HG02938 (cell line): ENCODE results near the gene TMEM132C.

Source experiments
- ATAC-seq: cut with Tn5 transposase; IDR thresholded peaks from one replicate; pipeline ENCODE4 v1.9.1; 2021; ENCODE audit warnings: mild to moderate bottlenecking, moderate library complexity; ENCODE audit not compliant: unreplicated experiment

The TMEM132C gene

DNA sequence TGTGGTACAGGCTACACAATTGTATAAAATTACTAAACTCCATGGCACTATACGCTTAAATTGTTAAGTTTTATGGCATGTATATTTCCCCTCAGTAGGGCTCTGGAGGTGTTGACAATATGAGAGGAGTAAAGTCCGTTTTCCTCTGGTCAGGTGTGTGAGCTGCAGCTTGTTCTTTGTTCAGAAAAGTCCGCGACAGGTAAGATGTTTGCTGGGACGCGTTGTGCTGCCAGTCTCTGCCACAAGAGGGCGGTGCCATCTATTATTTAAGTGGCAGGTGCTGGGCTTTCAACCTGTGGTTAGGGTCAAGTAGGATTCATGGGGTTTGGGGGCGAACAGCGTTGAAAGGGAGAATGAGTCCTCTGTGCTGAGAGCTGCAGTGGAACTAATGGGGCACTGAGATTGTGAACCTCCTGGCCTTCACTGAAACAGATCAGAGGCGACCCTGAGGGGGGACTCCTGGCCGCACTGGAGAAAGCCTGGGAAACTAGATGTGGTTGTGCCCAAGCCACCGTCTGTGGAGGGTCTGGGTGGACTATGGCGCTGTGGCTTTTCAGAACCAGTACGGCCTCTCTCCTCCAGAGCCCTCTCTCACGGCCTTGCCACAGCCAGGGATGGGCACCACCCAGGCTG lies 377.8 kb downstream of the TMEM132C start:
- ATAC-seq = no peak

DNA sequence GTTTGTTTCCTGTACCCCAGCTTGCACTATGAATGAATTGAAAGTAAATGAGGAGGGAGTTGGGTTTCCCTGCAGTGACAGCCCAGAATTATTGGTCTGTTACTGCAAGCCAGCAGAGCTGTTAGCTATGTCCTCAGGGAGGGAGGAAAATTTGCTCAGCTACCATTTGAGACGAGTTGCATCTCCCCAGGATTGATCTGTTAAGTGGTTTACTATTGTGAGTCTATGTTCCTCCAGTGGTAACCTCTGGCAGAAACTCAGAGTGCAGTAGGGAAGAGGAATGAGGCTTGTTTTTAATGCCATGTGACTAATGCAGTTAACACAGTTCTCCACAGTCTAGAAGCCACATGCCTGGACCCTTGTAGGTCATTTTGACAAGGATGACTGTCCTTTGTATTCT lies 382.9 kb downstream of the TMEM132C start:
- no peak for ATAC-seq

DNA sequence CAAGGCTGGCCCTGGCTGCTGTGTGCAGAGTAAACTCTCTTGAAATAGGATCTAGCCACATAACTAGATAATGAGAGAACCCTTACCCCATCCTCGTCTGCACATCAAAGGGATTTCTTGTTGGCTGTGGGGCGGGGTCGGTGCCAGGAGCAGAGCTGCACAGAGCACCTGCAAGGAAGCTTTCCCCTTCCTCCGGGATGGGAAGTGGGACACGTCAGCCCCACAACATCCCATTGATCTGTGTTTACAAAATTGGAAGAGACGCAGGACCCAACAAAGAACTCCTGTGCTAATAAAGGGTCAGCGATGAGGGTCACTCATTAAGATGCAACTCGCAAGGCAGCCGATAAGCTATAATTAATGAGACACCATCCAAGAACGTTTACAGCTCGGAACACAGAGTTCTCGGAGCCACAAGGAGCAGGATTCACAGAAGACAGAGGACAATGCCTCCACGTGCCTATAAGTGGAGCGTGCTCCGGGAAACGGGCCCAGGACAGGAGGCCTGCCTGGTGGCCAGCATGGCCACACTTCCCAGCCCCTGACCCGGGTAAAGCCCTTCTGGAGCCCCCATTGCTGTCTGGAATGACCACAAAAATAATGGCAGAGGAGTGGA lies 385.3 kb downstream of the TMEM132C start:
- ATAC-seq = no peak

DNA sequence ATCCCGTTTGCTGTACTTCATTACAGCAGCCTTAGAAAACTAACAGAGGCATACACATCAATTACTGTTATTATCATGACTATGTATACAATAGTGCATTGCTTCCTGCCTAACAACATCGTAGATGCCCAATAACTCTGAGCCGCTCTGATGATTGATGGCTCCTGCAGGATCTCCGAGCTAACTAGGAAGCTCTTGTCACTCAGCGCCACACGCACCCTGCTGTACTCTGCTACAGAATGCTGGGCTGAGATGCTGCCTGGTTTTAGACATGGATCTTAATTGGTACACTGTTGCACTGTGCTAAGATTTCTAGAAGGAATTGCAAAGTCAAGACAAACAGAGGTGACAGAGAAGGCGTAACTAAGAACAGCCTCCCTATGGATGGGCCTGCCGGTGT lies 387.5 kb downstream of the TMEM132C start:
- ATAC-seq = no peak

DNA sequence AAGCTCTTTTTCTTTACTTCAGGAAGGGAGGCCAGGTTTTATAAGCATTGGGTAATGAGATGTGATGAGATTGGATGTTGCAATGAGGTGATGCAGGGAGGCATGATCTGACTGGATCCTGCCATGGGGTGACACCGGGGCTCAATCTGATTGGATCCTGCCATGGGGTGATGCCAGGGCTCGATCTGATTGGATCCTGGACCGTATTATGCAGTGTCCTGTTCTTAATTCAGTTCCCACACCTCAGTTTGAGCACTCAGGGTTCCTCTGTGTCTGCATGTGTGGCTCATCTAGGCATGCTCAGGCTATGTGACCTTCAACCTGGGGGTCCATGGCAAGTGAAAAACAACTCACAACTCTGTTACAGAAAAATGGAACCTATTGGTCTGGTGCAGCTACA lies 390.4 kb downstream of the TMEM132C start:
- no peak for ATAC-seq

DNA sequence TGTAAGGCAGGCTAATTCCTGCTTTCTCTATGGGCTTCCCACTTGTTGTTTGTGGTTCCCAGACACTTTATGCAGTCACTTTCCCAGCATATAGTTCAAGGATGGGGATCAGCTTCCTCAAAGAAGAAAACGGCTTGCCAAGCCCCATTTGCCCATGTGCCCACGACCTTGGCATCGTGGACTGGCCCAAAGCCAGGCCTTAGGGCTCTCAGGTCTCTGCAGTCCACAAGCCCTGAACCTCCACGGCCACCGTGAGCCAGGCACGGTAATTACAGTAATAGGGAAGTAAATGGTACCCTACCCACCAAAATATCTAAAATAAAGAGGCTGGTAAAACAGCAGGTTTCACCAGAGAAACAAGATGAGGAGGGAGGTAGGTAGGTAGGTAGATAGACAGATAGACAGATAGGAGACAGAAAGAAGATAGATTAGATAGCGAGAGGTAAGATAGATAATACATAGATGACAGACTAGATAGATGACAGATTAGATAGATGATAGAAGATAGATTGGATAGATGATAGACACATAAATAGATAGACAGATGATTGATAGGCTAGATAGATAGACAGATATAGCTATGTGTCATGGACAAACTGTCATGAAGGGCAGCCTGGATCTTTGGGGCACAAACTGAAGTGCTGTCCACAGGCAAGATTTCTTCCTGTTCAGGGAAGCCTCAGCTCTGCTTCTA lies 393.7 kb downstream of the TMEM132C start:
- no peak for ATAC-seq

DNA sequence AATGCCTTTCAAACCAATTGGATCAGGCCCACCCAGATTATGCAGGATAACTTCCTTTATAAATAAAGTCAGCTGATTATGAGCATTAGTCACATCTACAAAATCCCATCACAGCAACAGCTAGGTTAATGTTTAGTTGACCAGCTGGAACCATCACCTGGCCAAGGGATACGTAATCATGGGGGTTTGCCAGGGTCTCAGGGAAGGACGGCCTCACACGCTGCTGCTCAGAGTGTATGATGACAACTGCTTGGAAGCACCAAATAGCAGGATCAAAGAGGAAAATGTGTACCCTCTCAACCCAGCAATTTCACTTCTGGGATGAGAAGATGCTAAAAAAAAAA lies 394.2 kb downstream of the TMEM132C start:
- ATAC-seq = no peak

DNA sequence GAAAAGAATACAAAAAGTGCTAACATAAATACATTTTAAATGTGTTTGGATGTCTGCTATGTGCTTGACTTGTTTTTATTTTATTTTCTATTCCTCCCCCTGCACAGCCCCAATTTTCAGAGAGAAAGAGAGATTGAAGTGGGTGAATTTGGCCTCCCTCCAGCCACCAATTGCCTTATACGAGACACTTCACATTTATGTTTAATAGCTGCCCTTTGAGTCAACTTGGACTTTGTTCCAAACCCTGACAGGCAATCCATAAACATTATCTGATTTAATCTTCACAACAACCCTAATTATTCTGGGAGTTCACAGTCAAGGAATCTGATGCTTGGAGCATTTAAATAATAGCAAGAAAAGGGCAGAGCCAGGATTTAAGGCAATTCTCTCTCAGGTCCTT lies 395.1 kb downstream of the TMEM132C start:
- ATAC-seq = no peak

DNA sequence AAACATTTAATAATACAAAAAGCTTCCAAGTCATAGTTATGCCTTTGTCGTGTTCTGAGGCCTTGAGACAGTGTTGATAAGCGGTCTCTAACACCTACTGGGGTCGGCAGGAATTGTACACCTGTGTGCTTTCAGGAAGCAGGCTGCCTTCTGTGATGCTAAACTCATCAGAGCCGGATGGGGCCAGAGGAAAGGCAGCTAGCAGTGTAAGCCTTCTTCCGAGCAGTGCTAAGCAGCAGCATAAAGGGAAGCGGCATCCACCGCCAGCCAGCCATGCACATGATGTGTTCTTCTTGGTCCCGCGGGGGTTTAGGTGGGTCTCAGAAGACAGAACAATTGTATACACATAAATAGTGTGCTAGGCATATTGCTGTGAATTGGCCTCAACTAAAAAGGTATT lies 397.5 kb downstream of the TMEM132C start:
- no peak for ATAC-seq

DNA sequence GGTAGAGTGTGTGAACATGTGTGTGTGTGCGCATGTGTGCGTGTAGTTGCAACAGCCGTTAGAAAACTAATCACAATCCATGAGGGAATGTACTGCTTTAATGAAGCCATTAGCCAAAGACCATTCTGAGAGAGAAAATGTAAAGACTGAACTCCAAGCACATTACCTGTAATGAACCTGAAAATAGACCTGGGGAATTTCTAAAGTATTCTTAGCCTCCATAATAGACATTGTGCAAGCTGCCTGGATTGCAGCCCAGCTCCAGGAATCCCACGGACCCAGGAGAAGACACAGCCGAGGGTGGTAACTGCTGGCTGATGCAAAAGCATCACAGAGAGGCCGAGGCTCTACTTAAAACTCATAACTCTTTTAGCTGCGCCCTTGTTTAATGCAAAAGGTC lies 400.2 kb downstream of the TMEM132C start:
- ATAC-seq = no peak

DNA sequence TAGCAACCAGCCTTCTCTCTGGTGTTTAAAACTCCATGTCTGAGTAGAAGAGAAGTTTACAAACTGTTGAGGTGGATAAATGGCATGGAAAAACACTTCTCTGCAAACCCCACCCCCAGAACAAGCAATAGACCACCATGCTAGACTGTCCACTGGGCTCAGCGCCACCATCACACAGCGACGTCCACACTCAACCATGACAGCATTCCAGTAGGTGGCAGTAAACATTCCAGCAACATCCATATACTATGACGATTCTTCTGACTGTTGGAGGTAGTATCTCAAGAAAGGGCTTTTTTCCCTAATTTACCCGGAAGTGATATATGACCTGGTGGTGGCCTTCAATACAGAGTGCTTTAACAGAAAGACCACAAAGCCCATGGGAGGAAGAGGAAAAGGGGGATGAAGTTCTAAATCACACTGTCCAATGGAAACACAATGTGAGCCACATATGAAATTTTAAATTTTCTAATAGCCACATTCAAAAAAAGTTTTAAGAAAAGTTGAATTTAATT lies 404.6 kb downstream of the TMEM132C start:
- no peak for ATAC-seq

DNA sequence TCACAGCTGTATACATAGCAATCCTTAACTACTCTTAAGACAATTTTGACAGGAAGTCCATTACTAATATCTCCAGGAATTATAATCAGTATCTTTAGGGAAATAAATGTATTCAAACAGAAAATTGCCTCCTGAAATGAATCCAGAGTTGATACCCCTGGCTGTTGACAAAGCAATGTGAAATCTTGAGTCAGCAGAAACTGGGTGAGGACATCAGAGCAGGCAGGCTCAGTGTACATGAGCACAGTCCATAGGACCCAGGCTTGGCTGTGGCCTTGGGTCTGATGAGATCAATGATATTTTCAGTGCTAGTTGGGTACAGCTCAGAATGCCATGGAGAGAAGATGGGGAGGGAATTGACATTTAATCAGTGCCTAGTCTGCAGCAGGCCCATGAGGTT lies 405.5 kb downstream of the TMEM132C start:
- no peak for ATAC-seq

DNA sequence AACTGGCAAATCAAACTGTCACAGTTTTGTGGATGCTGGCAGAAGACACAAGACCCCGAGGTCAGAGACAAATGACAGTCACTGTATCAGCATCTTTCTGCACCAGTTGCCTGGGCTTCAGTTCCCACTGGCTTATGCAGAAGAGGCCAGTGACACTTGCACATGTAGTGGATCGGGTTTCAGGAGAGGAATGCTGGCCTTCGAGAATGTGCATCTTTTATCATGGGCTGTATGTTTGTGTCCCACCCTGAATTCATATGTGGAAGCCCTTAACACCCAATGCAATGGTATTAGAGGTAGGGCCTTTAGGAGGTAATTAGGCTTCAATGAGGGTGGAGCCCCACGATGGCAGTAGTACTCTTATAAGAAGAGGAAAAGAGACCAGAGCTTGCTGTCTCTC lies 405.9 kb downstream of the TMEM132C start:
- no peak for ATAC-seq

DNA sequence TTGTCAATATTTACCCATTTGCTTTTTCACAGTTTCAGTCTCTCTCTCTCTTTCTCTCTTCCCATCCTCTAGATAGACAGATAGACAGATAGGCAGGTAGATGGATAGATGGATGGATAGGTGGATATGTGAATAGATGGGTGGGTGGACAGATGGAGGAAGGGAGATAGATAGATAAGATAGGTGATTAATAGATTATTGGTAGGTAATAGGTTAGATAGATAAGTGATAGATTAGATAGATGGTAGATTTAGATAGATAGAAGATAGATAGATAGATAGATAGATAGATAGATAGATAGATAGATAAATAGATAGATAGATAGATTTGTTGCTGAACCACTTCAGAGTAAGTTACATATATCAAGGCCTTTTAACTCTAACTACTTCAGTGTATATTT lies 408.6 kb downstream of the TMEM132C start:
- no peak for ATAC-seq

DNA sequence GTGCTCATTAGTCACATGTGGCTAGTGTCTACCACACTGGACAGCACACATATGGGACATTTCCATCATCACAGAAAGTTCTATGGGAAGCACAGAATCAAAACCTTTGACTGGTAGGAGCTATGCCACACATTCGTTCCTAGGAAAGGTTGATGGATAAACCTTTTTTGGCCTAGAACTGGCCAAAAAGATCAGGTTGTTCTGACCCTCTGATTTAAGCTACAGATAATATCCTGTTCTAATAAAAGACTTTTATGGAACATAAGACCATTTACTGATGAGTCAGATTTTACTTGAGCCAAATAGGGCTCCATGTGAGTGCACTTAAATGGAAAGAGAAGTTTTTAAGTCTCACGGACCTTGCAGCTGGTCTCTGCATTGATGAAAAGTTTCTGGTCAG lies 413.6 kb downstream of the TMEM132C start:
- no peak for ATAC-seq

DNA sequence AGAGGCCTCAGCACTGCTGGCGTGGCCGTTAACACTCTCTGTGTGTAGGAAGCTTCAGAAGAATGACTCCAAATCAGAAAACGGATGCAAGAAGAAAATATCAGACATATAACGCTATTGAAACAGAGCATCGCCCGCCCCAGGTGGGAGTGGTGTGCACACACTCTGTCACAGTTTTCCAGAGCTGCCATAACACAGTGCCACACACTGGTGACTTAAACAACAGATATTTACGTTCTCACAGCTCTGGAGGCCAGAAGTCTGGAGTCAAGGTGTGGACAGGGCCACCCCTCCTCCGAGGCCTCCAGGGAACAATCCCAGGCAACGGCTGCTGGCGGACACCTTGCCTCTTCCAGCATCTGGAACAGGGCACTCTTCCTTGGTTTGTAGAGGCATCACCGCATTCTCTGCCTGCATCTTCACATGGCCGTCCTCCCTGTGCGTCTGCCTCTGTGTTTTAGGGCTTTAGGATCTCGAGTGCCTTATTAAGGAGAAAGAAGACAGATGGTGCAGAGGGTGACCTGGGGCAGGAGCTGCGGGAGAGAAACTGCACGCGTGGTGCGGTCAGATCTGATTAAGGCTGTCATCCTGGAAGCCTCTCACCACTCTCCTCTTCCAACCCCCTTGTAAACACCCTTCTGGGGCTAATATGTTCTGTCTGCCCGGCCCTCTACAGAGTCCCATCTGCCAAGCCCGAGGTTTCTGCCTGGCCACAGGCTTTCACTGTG lies 415.7 kb downstream of the TMEM132C start:
- no peak for ATAC-seq

DNA sequence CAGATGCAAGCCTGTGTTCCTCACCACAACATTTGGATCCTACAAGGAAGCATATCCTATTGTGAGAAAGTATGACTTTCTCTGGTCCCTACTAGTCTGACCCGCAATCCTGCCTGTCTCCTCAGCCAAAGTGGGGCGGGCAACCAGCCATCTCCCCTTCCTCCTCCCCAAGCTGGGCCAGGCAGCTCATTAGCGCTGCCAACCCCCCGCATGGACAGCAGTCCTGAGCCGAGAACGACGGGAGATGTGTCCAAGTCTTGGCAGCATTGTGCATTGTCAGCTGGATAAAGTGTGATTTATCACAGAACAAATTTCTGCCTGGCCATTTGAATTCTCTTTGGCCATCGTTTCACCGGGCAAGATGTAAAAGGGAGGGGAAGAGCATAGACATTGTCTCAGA lies 417.4 kb downstream of the TMEM132C start:
- no peak for ATAC-seq

DNA sequence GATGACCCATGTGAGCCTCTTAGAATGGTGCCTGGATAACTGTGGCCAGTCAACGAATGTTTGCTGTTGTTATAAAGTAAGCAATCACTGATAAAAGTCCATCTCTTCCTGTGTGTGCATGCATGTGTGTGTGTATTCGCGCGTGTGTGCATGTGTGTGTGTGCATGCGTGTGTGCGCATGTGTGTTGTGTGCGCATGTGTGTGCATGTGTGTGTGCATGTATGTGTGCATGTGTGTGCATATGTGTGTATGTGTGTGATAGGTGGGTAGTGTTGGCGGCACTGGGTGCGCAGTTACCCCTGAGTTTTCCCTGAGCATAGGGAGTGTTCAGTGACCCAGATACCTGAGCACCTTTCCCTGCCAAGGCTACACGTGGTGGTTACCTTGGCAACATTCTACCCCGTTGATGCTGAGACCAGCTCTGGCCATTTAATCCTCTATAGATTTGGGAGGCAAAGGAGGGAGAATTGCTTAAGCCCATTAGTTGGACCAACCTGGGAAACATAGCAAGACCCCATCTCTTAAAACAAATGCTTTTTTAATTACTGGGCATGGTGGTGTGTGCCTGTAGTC lies 419.0 kb downstream of the TMEM132C start:
- no peak for ATAC-seq

DNA sequence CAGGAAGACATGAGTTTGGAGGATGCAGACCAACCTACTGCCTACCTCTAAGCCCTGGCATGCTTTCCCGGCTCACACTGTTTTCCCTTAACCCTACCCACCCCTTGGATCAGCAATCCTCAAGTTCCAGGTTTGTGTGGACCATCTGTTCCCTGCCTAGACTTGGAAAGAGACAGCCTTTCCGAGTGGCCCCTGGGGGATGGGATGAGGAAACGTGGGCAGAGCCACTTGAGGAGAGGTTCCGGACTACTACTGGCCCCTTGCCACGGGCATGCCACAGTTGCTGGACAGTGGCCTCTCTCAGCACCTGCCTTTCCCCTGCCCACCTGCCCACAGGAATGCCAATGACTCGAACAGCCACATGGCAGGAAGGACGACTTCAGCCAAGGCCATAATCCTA lies 420.9 kb downstream of the TMEM132C start:
- no peak for ATAC-seq

DNA sequence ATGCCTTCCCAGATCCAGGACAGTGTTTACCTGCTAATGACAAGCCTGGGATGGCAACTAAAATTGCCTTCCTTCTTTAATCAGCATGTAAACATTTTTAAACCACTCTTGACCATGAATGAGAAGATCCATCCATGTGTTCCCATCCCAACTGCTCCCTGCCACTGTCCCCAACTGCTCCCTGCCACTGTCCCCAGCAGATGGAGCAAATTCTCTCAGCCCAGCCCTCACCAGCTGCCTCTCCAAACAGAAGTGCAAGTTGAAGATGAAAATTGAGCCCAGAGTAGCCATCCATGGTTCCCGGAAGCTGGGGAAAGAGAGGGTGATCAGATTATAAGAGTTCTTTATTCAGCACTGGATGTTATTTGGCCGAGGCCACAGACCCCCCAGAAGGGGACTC lies 423.7 kb downstream of the TMEM132C start:
- no peak for ATAC-seq

DNA sequence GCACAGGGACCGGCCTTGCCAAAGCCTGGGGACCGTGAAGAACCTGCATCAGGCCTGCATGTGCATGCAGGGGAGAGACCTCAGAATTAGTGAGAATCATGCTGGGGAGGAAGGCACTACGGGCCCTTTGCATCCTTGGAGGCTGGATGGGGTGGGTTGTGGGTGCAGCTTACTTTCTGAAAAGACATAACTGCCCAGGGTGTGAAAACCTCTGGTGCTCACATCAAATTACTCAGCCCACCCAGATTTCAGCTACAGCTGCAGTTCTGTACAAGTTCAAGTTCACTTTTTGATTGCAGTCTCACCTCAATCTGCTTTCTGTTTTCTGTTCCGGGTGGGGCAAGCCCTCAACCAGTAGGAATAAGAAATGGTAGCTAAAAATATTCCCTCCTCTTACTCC lies 426.1 kb downstream of the TMEM132C start:
- no peak for ATAC-seq
